ENCODE data around the gene CHN1. TPM values are rescaled to one million over a fixed set of nuclear protein-coding genes. Genes with fewer than 3 reads are reported as not detected.

CHN1 gene
- total RNA-seq, 1 donor from 2014 or later: 45.0 TPM

DNA sequence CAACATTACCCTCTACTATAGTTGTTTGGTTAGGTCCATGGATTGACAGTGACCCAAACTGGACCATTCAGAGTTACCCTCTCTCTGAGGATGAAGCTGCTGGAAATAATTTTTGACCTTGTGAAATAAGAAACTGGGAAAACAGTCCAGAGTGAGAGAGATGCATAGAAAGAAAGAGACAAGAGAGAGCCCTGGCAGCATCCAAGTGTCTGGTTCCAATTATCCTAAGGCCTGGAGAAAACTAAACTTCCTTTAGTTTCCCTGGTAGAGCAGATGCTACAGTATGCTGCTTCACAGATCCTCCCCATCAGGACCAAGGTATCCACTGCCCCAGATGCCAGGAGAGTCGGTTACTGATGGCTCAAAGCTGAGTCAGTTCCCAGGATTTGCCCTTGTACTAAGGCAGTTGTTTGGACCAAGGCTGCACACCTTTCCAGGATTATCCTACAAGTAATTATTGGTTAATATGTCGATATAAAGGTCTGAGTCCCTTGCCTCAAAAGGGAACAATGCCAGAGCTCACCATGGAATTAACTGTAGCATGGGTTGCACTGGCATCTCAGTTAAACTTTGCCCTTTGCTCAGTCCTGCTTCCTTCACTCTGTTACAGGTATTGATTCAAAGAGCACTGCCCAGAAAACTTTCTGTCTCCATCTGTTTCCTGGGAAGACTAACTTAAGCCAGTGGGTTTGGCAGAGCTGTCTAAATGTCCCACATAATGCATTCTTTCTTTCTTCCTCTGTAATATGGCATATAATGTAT is 14.6 kb upstream of the CHN1 start:
- H3K27me3 Mint-ChIP-seq (ENCODE audit: insufficient read depth, low read depth): no peaks in the 10 kb centered on the region
- Histone ChIP-seq H3K9ac (no peak overlapping the region), H3K27ac (no peak overlapping the region), H3K4me3 (no peak overlapping the region), H3F3A (ENCODE audit: low read depth) (no peaks in the 10 kb centered on the region), H3K9me3 (ENCODE audit: low read depth) (no peaks in the 10 kb centered on the region), H3K36me3 (no peaks in the 10 kb centered on the region), H3K79me2 (ENCODE audit: low read depth) (no peaks in the 10 kb centered on the region), H3K27me3 (no peaks in the 10 kb centered on the region), H2AFZ (replicated peaks) (no peak overlapping the region), H3K4me2 (no peak overlapping the region), H4K20me1 (ENCODE audit: low read depth) (no peaks in the 10 kb centered on the region), H3K4me1 (no peaks in the 10 kb centered on the region)
- H3K36me3 Mint-ChIP-seq: no peaks in the 10 kb centered on the region
- no peak for DNase-seq (ENCODE audit: low spot score)
- peaks cover 2% of the 10 kb centered on the region for H3K9me3 Mint-ChIP-seq
- H3K27ac Mint-ChIP-seq: no peak overlapping the region
- no peaks in the 10 kb centered on the region for H3K4me1 Mint-ChIP-seq
- TF ChIP-seq, protein P1, sequence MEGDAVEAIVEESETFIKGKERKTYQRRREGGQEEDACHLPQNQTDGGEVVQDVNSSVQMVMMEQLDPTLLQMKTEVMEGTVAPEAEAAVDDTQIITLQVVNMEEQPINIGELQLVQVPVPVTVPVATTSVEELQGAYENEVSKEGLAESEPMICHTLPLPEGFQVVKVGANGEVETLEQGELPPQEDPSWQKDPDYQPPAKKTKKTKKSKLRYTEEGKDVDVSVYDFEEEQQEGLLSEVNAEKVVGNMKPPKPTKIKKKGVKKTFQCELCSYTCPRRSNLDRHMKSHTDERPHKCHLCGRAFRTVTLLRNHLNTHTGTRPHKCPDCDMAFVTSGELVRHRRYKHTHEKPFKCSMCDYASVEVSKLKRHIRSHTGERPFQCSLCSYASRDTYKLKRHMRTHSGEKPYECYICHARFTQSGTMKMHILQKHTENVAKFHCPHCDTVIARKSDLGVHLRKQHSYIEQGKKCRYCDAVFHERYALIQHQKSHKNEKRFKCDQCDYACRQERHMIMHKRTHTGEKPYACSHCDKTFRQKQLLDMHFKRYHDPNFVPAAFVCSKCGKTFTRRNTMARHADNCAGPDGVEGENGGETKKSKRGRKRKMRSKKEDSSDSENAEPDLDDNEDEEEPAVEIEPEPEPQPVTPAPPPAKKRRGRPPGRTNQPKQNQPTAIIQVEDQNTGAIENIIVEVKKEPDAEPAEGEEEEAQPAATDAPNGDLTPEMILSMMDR (IDR thresholded peaks at IDR 0.05): no peak
- TF ChIP-seq EZH2 (IDR thresholded peaks at IDR 0.05): no peak
- TF ChIP-seq EZH2phosphoT487 (IDR thresholded peaks at IDR 0.05): no peak
- H3K4me3 Mint-ChIP-seq: no peak overlapping the region

DNA sequence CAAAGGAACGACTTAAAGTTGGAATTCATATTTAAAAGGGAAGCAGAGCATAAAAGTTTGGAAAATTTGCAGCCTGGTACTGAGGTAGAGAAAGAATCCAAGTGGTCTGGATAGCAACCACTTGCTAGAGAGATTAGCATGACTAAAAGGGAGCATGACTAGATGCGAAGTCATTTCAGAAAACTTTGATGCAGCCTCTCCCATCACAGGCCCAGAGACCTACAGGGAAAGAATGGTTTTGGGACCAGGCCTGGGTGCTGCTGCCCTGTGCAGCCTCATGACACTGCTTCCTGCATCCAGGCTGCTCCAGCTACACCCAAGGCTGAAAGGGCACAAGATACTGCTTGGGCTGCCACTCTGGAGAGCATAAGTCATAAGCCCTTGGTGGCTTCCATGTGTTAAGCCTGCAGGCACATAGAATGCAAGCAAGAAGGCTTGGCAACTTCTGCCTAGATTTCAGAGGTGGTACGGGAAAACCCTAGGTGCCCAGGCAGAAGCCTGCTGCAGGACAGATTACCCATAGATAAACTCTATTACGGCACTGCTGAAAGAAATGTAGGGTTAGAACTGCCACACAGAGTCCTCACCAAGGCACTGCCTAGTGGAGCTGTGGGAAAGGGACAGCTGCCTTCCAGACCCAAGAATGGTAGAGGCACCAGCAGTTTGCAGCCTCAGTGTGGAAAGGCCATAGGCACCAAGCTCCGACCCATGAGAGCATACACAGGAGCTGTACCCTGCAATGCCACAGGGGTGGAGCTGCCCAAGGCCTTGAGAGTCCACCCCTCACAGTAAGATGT is 12.6 kb upstream of the CHN1 start:
- Histone ChIP-seq H3K4me3 (no peak overlapping the region), H2AFZ (replicated peaks) (no peak overlapping the region), H3K4me2 (no peak overlapping the region), H3K4me1 (no peaks in the 10 kb centered on the region), H3K9ac (no peak overlapping the region), H4K20me1 (ENCODE audit: low read depth) (no peaks in the 10 kb centered on the region), H3F3A (ENCODE audit: low read depth) (no peaks in the 10 kb centered on the region), H3K9me3 (ENCODE audit: low read depth) (no peaks in the 10 kb centered on the region), H3K27ac (no peak overlapping the region), H3K27me3 (no peaks in the 10 kb centered on the region), H3K36me3 (no peaks in the 10 kb centered on the region), H3K79me2 (ENCODE audit: low read depth) (no peaks in the 10 kb centered on the region)
- Mint-ChIP-seq H3K4me3 (no peak overlapping the region), H3K27me3 (ENCODE audit: insufficient read depth, low read depth) (no peaks in the 10 kb centered on the region), H3K36me3 (no peaks in the 10 kb centered on the region), H3K9me3 (peaks cover 2% of the 10 kb centered on the region), H3K27ac (no peak overlapping the region), H3K4me1 (no peaks in the 10 kb centered on the region)
- DNase-seq (ENCODE audit: low spot score): no peak
- TF ChIP-seq, protein P1 (IDR thresholded peaks at IDR 0.05): no peak
- TF ChIP-seq EZH2phosphoT487 (IDR thresholded peaks at IDR 0.05): no peak
- TF ChIP-seq EZH2 (IDR thresholded peaks at IDR 0.05): no peak

DNA sequence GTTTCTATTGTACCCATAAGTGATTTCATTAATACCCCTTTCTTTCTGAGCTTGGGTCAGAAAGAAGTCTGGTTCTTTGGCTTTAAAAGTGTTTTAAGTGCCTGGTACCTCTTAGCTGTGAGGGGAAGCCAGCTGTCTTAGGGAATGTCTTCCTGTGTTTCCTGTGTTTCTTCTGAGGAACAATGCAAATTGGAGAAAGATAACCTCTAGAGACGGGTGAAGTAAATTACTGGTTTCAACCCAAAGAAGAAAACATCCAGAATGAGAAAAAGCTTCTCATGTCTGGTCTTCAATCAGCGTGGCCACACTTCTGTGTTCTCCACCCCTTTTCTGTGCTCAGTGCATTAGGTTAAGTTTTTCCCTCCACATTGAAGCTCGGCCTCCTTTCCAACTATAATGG is 10.2 kb upstream of the CHN1 start:
- Histone ChIP-seq H3K4me1 (no peaks in the 10 kb centered on the region), H3F3A (ENCODE audit: low read depth) (no peaks in the 10 kb centered on the region), H3K36me3 (no peaks in the 10 kb centered on the region), H3K9ac (no peak overlapping the region), H3K27ac (no peak overlapping the region), H4K20me1 (ENCODE audit: low read depth) (no peaks in the 10 kb centered on the region), H3K4me3 (no peak overlapping the region), H3K4me2 (no peak overlapping the region), H3K79me2 (ENCODE audit: low read depth) (no peaks in the 10 kb centered on the region), H2AFZ (replicated peaks) (no peak overlapping the region), H3K9me3 (ENCODE audit: low read depth) (no peaks in the 10 kb centered on the region), H3K27me3 (no peaks in the 10 kb centered on the region)
- Mint-ChIP-seq H3K4me1 (peaks cover 14% of the 10 kb centered on the region), H3K36me3 (no peaks in the 10 kb centered on the region), H3K27ac (no peak overlapping the region), H3K9me3 (peaks cover 2% of the 10 kb centered on the region), H3K4me3 (no peak overlapping the region), H3K27me3 (ENCODE audit: insufficient read depth, low read depth) (no peaks in the 10 kb centered on the region)
- TF ChIP-seq EZH2phosphoT487 (IDR thresholded peaks at IDR 0.05): no peak
- TF ChIP-seq, protein P1 (IDR thresholded peaks at IDR 0.05): no peak
- no peak for TF ChIP-seq EZH2 (IDR thresholded peaks at IDR 0.05)
- DNase-seq (ENCODE audit: low spot score): no peak

All from neural progenitor cell (in vitro differentiated cells).